Germinal center (tissue), 1 donor: ENCODE data around the gene MEG3.

ENCODE experiments used
- DNase-seq: peaks from one replicate; pipeline ENCODE4 v3.0.0; 2012; ENCODE audit warnings: mixed read lengths, low spot score

Gene MEG3

GRCh38 chr14:100881211-100882025 lies 55.5 kb downstream of the MEG3 start:
- no peak for DNase-seq

DNA sequence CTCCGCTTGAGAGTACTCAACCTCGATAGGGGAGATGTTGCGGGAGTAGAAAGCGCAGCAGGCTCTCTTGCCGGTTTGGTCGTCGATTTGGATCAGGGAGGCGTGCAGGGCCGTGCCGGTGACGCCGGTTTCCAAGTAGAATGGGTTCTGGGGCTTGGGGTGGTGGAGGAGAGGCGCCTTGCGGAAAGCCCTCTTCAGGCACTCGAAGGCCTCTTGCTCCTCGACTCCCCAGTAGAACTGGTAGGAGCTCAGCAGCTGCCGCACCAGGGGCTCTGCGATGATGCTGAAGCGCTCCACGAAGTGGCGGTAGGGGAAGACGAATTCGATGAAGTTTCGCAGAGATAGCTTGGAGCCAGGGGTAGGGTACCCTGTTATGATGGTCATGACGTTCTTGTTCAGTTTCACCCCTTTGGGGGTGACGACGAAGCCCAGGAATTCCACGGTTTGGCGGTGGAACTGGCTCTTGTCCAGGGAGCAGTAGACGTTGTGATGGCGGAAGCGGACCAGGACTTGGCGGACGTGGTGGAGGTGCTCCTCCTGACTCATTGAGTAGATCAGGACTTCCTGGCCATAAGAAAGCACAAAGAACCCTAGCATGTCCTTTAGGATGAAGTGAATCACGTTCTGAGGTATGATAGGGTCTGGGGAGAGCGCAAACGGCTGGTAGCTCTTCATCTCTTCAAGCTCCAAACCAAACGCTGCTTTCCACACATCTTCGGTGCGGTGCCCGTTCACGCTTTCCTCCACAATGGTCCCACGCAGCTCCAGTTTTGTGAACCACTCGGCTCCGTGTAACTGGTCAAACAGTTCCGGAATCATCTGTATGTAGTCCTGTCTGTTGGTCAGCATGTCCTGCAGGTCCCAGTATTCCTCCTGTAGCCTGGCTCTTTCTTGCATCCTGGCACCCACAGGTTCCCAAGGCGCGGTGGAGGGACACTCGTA lies 56.4 kb downstream of the MEG3 start:
- no peak for DNase-seq

DNA sequence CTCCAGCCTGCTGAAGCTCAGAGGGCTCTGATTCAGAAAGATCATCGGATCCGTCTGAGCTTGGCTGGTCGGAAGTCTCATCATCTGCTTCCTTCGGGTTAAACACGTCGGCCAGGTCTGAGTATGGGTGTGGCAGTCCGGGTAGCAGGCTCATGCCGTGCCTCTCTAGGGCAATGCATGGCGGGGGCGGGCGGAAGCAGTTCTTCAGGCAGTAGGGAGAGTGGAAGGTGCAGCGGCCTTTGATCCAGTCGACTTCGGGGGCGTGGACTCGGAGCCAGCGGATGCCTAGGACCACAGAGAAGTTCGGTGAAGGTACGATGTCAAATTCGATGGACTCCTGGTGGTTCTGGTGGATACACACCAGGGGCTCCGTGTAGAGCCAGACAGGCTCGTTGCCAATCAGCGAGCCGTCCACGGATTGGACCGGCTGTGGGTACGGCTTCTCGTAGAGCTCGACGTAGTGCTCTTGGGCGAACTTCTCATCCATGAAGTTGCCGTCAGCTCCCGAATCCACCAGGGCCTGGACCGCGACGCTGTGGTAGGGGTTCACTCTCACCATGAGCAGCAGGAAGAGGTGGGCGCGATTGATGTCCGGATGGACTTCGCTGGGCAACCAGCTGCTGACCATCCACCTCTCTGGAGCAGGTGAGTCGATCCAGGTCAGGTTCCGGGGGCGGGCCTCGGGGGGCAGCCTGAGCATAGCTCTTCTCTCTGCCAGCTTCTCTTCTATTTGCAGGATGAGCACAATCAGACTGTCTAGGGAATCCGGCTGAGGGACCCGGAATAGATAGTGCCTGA lies 57.3 kb downstream of the MEG3 start:
- DNase-seq: no peak

DNA sequence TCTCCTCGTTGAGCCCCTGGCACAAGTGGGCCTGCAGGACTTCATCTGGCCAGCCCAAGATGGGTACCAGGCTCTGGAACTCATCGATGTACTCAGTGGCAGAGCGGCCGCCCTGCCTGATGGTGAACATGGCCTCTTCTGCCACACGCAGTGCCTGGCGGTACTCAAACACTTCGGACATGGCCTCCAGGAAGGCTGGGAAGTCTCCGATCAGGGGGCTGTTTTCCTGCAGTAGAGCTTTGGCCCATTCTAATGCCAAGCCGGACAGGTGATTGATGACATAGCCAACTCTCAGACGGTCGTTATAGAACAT lies 57.8 kb downstream of the MEG3 start:
- DNase-seq: no peak

- DNase-seq: no peak
These were observed 58.5 kb downstream of the MEG3 start for GRCh38 chr14:100884456-100884855.

DNA sequence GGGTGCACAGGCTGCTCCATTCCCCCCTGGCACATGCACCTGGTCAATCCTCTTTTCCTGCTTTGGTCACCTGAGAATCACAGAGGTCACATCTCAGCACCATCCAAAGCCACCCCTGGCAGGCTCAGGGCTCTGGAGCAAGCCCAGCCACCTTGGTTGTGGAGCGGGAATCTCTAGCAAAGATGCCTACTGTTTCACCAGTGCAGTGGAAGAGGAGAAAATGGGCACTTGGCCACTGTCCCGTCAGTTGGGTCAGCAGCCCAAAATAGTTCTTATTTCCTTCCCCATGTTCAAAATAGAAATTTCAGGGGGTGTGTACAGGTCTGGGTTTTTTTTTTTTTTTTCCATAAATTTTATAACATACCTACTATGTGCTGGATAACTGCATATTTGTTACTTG lies 59.3 kb downstream of the MEG3 start:
- no peak for DNase-seq

GRCh38 chr14:100885617-100886016 lies 59.7 kb downstream of the MEG3 start:
- DNase-seq: no peak

- DNase-seq: no peak
These were observed 61.9 kb downstream of the MEG3 start for GRCh38 chr14:100887728-100888335.

GRCh38 chr14:100888789-100889315 lies 62.9 kb downstream of the MEG3 start:
- DNase-seq: no peak

- no peak for DNase-seq
These were observed 63.7 kb downstream of the MEG3 start for GRCh38 chr14:100889641-100890040.

DNA sequence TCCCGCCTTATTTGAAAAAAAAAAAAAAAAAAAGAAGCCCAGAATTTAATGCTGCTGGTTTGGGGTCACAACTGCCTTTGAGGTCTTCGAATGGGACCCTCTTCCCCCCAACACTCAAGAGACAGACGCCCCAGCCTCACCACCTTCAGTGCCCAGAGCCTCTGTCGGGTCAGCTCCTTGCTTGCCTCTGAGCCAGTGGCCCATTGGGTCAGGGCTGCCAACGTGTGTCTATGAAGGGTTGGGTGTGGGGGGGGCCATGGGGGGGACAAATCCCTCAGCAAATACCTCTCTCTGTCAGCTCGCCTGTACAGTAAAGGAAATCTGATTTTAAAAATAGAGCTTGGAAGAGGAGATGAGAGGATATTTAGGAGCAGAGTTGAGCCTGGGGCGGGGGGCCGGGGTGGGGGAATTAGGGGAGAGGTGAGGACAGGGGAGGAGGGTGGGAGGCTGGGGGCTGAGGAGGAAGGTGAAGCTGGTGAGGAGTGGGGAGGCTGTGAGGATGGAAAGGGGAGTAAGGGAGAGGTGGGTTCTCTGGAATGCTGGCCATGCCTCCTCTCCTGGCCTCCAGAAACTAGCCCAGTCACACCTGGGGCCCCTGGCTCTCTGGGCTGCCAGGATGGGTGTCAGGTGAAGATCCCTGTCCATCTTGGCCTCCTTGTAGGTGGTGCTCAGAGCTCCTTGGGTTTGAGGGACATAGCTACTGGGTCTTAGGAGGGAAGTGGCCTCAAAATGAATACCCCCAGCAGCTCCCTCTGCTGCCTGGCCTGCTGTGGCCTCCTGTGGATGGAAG lies 64.3 kb downstream of the MEG3 start:
- no peak for DNase-seq

DNA sequence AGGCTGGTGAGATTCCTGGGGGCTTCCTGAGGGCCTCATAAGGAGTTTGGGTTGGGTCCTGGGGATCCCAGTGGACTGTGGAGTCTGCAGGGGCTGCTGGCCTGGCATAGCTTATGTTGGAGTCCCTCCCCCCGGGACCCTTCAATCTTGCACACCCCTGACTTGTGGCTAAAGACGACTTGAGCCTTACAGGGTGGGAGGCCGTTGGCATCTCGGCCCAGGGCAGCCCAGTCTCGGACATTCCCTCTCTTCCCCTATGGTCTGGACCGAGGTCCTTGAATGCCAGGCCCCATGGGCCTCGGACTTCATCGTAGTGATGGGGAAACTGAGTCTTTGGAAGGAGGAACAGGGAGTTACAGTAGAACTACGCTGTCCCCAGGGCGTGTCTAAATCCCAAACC lies 65.1 kb downstream of the MEG3 start:
- no peak for DNase-seq

- no peak for DNase-seq
These were observed 65.9 kb downstream of the MEG3 start for GRCh38 chr14:100891501-100892445.

GRCh38 chr14:100892496-100893227 lies 66.7 kb downstream of the MEG3 start:
- no peak for DNase-seq

DNA sequence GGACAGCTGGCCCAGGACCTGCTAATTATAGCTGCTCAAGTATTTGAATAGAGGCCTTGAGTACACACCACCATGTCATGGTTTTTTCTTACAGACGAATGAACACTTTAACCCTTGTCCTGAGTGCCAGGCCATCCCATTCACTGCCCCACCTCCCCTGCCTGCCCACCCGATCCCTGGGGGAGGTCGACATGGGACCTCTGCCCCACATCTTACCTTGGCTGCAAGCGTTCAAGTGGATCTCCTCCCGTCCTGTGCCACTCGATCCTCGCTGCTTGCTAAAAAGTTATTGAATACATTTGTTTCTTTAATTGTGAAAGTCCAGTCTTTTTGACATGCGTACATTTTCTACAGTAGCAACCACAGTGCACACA lies 67.3 kb downstream of the MEG3 start:
- no peak for DNase-seq

DNA sequence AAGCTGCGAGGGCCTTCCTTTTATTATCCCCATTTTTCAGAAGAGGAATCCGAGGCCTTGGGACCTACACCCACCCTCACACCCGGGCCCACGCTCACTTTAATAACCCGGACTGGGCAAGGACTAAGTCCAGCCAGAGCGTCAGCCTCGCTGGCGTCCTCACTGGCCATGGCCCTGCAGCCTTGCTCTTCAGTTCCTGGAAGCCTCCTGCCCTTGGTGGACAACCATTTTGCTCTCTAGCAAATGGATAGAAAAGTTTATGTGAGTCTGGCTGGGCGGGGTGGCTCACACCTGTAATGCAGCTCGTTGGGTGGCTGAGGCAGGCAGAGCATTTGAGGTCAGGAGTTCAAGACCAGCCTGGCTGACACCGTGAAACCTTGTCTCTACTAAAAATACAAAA lies 67.8 kb downstream of the MEG3 start:
- no peak for DNase-seq

GRCh38 chr14:100894416-100894815 lies 68.5 kb downstream of the MEG3 start:
- DNase-seq: no peak

DNA sequence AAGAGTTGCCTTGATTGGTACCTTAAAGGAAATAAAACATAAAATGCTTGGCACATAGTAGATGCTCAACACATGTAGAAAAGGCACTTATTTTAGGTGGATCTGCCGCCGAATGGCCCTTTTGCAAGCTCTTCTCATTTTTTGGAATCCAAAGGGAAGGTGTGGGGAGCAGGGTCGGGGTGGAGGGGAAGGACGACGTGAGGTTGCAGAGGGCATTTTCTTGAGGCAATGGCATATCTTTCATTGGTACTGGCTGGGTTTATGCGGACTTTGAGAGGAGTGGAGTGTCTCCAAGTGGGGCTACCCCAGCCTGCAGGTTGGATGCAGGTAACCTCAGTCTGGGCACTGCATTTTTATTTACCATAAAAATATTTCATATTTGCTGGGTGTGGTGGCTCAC lies 69.5 kb downstream of the MEG3 start:
- DNase-seq: no peak

GRCh38 chr14:100896369-100897060 lies 70.6 kb downstream of the MEG3 start:
- DNase-seq: no peak
